Stimulated activated CD4-positive, alpha-beta T cell treated with anti-CD3 and anti-CD28 coated beads, Interleukin-15, amount 100 ng/mL, for 1 hour (primary cell): ENCODE results near the gene C2CD2.

Source experiments
- DNase-seq, 2 donors: peaks; one replicate each; pipeline ENCODE4 v3.0.0-alpha.2; 2020; ENCODE audit warnings: low read depth in 1 of 2, low spot score in 1 of 2

C2CD2 gene

DNA sequence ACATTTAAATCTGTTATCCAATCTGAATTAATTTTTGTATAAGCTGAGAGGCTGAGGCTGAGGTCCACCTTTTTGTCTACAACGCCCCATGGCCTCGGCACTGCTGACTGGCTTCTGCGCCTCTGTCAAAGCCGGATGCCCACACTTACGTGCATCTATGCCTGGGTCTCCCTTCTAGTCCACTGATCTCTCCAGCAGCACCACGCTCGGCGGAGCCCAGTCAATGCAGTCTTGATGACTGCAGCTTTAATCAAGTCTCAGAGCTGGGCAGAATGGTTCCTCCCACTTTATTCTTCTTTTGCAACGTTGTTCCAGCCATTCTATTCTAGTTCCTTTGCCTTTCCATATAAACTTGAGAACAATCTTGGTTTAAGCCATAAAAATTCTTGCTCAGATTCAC, 84.0 kb downstream of the C2CD2 start:
- no peak for DNase-seq

DNA sequence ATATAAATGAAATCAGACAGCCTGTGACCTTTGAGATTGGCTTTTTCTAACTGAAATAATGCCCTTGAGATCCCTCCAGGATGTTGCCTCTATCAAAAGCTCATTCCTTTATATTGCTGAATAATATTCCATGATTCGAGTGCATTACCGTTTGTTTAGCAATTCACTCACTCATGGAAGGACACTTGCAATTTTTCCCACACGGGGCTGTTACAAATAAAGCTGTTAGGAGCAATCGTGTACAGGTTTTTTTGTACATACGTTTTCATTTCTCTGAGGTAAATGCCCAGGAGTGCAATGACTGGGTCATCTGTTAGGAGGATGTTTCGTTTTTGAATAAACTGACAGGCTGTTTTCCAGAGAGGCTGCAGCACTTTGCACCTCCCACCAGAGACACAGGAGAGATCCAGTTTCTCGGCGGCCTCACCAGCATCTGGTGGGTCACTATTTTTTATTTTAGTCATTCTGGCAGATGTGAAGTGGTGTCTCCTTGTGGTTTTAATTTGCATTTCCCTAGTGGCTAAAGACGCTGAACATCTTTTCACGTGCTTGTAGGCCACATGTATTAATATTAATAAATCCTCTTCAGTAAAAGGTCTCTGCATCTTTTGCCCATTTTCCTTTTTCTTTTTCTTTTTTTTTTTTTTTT, 85.6 kb downstream of the C2CD2 start:
- no peak for DNase-seq

DNA sequence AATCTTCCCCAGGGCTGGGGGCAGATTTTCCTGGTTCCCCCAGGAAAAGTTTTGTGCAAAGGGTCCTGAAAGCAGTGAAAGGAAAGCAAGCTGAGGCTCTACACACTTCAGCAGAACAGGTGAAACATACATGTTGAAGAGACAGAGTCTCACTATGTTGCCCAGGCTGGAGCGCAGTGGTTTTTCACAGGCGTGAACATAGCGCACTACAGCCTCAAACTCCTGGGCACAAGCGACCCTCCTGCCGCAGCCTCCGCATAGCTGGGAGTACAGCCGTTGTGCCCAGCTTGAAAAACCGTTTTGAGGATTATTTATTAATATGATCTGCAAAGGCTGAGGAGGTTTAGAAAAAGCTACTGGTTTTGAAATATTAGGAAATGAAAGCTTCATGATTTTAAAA, 86.5 kb downstream of the C2CD2 start:
- DNase-seq: no peak

DNA sequence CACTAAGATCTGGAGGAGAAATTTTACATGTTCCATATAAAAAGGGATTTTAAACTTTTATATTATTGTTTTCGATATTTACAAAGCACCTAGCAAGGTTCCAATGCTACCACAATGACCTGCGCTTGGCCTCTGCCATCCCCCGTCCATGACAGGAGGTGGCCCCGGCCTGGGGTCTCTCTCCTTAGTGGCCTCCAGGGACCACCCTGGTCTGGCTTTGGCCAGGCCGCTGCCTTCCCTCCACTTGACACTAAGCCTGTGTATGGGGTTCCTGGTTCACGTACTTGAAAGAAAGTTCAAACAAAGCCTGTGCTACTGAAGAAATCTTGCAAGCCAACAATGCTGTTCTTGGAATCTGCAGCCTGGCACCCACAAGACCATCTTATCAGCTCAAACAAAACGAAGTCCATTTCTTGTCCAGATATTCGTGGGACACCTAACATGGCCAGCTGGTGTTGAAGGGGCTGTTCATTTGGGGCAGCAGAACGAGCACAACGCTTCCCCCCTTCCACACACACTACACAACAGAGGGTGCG, 87.5 kb downstream of the C2CD2 start:
- no peak for DNase-seq

DNA sequence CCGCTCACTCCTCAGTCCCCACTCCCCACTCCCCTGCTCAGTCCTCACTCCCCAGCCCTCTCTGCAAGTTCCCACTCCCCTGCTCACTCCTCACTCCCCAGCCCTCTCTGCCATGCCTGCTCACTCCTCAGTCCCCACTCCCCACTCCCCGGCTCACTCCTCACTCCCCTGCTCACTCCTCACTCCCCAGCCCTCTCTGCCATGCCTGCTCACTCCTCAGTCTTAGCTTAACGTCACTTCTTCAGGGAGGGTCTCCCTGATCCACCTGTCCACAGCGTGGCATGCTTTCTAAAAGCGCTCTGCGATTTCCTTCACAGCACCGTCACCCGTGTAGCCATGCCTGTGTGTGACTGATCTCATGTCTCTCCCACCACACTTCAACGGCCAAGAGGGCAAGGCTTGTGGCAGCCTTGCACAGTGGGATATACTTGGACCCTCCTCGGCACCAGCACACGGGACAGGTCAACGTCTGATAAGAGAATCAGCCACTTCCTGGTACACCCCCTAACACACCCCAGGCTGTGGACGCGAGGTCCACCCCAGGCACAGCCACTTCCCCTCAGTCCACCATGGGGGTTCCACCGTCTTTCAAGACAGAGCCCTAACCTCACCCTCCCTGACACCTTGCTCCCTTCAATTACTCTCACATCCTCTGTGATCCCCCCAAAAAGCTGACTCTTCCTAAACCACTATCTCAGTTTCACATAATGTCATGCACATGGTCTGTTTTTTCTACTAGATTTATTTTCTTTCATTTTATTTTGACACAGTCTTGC, 88.6 kb downstream of the C2CD2 start:
- no peak for DNase-seq

DNA sequence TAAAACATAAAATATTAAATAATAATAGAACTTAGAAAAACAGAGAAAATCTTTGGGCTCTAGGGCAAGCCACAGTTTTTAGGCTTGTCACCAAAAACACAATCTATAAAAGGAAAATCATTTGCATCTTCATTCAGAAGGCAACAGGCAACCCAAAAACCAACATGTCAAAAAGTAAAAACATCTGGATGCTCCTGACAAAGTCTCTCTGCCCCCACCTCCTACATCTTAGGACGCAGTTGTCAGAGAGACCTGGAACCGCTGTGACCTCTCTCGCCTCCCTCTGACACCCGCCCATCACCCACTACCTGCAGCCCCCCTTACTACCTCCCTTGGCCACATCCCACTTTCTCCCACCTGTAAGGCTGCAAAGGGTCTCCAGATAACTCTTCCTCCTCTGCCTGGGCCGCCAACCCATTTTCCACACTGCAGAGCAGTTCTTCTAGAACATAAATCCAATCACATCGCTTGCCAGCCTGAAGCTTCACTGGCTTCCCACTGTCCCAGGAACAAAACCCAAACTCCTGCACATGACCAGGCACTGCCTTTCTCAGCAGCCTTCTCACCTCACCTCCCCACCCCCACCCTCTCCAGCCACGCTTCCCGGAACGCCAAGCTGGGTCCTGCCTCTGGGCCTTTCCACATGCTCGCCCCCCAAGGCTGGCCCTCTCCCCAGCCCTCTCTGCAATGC, 89.4 kb downstream of the C2CD2 start:
- DNase-seq: no peak

DNA sequence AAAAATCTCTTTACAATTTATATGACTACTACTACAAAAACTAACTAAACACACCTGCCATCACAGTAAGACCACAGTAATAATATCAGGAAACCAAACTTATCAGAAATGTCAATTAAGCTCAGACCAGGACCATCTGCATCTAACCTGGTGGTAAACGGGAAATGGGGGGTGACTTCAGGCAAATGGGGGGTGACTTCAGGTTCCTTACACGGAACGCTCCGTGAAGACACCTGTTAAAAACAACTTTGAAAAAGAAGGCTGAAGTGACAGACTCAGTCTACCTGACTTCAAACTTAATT, 90.4 kb downstream of the C2CD2 start:
- no peak for DNase-seq

DNA sequence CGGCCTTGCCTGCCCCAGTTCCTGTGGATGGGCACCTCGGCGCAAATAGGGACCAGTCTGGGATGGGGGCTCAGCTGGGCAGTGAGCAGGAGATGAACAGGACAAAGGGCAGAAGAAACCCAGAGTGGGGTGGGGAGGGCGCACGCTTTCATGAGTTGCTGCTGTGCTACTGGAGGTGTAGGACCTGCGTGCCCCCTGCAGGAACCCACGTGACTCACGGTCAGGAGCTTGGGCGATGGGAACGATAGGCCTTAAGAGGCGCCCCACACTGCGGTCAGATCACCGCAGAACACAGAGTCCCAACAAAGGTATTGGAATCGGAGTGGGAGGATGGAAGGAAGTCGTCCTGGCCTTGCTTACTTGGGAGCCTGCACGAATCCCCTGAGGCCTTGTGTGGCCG, 91.8 kb downstream of the C2CD2 start:
- DNase-seq: no peak

DNA sequence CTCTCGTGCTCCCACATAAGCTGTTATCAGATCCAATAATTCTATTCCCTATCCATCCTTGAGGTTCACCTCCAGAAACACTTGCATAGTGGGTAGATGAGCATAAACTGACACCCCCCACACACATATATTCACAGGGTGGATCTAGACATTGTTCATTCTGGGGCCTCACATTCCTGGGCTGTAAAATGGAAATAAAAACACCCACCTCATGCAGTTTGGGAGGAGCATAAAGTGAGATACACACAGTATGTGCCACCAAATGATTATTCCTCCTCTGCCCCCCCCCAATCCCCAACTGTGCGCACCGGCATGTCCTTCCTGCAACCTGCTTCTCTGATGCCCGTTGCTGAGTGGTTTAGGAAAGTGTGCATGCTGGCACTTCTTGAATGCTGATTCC, 92.6 kb downstream of the C2CD2 start:
- DNase-seq: no peak

DNA sequence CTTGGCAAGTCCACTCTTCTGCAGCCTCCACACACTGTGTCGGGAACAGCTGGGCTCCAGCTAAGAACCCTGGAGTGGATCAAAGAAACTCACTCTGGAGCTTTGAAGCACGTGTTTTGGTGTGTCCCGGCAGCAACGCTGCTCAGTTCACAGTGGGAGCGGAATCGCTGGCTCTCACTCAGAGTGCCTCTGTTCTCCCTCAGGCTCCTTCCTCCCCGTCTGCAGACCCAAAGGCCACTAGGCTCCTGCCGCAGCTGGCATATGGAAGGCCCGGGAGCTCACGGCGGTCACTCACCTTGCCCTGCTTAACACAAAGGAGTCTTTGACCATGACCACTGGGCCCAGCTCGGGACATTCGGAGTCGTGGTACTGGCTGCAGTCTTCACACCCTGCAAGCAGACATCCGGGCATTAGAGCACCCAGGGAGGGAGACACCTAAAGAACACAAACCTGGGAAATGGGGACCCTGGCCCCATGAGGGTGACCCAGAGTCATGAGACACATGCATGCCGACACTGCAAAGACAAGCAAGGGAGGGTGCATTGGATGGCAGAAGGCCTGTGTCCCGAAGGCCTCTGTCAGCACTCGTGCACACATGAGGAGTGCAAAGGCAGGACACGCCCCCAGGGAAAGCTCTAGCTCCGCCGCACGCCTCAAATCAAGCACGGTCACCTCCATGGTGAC, 94.4 kb downstream of the C2CD2 start:
- no peak for DNase-seq

DNA sequence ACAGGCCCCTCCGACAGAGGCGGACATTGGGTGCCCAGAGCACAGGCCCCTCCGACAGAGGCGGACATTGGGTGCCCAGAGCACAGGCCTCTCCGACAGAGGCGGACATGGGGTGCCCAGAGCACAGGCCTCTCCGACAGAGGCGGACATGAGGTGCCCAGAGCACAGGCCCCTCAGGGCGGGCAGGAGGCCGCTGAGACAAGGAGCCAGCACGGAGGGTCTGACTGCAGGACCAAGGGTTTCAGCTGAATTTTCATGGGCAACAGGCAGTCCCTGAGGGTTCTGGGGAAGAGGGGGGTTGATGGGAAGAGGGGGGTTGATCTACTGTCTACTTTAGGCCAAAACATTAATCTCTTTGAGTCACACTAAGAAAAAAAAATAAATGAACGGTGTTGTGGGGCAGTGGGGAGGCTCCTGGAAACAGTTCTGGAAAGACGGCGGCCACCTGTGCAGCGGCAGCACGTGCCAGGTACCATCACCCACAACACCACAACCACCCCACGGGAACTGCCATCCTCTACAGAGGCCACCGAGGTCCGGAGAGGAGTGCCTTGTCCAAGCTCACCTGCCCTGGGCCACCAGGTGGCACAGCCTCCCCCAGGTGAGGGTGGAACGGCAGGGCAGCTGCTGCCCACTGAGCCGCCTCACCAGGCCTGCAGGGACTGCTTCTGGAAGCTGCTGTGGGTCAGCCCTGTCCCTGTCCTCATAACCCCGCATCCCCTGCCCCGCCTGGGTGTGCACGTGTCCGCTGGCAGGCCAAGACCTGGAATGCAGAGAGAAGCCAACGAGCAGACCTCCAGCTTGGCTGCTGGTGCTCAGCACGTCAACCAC, 95.1 kb downstream of the C2CD2 start:
- no peak for DNase-seq

DNA sequence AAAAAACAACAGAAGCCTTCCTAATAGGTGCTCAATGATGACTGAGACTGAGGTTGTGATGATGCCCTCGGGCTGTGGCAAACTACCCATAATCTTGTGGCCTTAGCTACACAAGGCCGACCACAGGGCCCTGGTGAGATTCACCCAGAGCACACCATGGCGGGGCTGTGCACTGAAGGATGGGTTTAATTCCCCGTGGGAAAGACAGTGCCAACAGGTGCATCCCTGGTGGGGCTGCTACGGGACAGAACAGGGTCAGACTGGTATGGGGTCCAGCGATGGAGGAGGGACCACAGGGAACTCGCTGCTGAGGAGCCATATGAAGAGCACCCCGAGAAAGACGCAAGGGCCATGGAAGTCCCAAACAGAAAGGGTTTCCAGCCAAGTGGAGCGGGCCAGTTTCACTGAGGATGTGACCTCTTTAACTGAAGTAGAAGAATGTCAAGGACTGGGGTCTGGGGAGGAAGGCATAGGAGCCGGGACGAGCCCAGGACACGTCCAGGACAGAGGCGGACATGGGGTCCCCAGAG, 96.0 kb downstream of the C2CD2 start:
- no peak for DNase-seq

DNA sequence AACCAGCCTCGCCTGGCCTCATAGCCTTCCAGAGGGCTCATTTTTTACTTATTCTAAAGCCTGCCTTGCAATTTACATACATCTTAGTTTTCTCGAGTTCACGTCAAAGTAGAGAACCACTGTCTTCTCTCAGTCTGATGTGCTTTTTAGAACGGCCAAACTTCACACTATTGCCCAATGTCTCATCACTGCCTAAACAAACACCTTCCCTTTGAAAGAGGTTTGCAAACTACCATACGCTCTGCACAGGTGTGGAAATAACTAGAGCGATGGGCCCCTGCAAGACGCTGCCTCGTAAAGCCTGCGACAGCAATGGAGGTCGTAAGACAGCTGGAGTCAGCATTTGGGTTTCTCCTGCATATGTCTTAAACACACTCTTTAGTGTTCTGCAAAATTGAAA, 97.2 kb downstream of the C2CD2 start:
- no peak for DNase-seq

DNA sequence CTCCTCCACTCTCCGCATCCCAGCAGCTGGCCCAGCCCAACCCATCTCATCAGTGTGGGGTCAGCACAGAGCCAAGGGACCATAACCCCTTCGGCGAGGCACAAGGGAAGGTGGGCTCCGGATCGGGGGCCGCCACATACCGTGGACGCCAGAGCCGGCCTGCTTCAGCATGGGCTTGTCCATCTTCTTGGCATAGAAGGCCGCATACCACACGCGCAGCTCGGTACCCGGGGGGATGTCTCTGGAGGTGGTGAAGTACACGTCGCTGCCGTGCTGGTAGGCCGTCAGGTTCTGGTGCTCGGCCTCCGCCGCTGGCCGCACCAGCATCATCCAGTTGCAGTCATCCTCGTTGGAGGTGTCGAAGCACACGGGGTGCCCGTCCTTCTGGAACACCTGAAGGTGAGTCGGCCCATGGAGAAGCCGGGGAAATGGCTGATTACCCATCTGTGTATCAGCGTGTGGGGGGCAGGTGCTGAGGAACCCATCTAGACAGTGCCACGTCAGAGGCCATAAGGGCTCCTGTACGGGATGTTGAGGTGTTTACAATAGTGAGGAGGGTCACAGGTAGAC, 99.3 kb downstream of the C2CD2 start:
- DNase-seq: no peak

DNA sequence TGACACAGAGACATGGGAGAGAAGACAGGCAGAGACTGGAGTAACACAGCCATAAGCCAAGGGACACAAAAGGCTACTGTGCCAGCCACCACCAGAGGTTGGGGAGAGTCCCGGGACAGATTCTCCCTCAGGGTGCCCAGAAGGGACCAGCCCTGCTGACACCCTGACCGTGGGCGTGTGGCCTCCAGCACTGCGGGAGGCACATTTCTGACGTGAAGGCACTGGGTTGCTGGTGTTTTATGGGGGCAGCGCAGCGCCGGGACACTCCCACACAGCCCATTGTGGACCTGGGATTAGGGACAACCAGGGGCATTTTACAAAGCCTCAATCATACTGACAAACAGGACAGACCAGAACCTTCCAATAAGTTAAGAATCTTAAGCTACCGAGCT, 100.9 kb downstream of the C2CD2 start:
- DNase-seq: no peak

DNA sequence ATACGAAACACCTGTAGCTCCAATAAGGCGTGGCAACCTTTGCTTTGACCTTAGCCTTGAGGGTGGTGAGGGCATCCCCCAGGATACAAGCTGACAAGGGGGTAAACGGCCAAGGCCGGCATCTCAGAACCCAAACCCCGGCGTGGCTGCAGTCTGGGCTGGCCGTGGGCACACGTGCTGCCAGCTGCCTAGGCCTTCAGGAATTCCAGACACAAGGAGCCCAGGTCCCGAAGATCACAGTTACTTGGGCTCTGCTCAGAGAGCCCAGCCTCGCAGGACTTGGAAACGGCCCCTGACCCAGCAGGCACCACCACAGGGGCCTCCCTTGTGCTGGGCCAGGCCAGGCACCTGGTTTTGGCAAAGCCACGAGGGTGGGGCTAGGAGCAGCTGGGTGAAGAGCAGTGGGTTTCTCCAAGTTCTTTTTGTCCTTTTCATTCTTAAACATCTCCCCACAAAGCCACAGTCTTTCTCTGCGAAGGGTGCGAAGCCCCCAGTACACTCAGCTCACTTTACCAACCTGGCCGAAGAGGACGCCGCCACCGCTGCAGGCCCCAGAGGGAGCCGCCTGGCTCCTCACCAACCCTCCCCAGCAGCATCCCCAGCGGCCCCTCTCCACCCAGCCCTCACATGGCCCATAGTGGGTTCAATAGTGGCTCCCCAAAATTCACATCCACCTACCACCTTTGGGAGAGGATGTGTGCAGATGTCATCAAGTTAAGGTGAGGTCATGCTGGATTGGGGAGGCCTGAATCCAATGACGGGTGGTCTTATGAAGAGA, 101.5 kb downstream of the C2CD2 start:
- no peak for DNase-seq

DNA sequence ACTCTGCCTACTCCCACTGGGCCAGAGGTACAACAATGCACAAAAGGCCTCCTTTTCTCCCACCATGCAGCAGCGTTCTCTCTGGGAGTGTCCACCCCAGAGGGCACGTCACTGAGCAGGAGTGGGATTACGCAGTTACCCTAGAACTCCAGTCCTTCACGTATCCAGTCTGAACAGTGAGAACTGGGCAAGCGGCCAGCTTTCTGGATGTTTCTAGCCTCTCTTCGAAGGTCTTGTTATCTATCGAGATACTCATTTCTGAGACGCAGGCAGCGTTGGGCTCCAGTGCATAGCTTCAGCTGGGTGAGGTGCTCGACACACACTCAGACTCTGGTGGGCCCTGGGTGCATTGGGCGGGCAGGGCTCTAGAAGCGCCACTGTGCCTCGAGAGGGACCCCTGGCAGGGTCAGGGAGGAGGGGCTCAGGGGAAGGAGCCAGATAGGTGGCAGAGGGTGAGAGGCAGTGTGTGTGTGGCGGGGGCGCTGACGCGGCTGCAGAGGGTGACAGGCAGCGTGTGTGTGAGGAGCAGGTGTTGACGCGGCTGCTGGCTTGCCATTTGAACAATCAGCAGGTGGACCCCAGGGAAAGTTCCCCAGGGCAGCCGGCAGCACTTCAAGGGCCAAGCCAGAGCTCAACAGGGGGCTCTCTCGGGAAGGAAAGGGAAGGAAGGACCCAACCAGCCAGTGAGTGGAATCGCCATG, 102.6 kb downstream of the C2CD2 start:
- DNase-seq: no peak

DNA sequence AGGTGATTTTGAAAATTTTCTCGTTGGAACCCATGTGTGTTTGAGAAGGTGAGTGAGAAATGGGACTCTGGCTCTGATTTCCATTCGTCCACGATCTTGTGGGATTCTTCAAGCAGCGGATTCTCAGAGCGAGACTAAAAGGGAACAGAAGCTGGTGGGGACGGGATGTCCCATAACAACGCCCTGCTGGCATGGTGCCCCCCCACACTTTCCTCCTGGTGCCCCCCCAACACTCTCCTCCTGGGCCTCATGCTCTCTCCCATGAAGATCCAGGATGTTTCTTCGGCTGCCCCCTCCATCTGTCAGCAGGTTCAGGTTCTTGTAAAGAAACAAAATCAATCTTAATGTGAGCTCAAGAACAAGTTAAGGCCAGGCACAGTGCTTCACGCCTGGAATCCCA, 103.7 kb downstream of the C2CD2 start:
- DNase-seq: no peak
